Measurements from ENCODE around the gene EPB41L3.

DNA sequence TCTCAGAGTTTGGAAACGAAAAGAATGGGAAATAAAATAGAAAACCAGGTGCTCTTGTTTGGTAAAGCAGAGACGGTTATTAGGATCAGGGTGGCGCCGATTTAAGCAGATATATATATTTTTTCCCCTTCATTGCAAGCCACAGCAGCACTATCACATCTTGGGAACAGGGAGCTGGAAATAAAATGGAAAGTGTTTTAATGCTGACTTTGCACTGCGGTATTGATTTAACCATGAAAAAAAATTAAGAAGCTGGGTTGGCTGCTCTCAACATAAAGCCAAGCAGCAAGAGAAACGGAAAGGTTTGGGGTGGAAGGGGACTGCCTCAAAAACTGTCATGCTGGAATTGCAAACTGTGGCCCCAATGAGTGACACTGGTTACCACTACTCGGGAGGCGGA lies 145.5 kb downstream of the EPB41L3 start:
- TF ChIP-seq, protein P1, sequence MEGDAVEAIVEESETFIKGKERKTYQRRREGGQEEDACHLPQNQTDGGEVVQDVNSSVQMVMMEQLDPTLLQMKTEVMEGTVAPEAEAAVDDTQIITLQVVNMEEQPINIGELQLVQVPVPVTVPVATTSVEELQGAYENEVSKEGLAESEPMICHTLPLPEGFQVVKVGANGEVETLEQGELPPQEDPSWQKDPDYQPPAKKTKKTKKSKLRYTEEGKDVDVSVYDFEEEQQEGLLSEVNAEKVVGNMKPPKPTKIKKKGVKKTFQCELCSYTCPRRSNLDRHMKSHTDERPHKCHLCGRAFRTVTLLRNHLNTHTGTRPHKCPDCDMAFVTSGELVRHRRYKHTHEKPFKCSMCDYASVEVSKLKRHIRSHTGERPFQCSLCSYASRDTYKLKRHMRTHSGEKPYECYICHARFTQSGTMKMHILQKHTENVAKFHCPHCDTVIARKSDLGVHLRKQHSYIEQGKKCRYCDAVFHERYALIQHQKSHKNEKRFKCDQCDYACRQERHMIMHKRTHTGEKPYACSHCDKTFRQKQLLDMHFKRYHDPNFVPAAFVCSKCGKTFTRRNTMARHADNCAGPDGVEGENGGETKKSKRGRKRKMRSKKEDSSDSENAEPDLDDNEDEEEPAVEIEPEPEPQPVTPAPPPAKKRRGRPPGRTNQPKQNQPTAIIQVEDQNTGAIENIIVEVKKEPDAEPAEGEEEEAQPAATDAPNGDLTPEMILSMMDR (IDR thresholded peaks at IDR 0.05): no peak
- TF ChIP-seq TEAD4 (CRISPR knock-in tag; IDR thresholded peaks at IDR 0.05): no peak
